Measurements from ENCODE around the gene DTNB.

The DTNB gene

DNA sequence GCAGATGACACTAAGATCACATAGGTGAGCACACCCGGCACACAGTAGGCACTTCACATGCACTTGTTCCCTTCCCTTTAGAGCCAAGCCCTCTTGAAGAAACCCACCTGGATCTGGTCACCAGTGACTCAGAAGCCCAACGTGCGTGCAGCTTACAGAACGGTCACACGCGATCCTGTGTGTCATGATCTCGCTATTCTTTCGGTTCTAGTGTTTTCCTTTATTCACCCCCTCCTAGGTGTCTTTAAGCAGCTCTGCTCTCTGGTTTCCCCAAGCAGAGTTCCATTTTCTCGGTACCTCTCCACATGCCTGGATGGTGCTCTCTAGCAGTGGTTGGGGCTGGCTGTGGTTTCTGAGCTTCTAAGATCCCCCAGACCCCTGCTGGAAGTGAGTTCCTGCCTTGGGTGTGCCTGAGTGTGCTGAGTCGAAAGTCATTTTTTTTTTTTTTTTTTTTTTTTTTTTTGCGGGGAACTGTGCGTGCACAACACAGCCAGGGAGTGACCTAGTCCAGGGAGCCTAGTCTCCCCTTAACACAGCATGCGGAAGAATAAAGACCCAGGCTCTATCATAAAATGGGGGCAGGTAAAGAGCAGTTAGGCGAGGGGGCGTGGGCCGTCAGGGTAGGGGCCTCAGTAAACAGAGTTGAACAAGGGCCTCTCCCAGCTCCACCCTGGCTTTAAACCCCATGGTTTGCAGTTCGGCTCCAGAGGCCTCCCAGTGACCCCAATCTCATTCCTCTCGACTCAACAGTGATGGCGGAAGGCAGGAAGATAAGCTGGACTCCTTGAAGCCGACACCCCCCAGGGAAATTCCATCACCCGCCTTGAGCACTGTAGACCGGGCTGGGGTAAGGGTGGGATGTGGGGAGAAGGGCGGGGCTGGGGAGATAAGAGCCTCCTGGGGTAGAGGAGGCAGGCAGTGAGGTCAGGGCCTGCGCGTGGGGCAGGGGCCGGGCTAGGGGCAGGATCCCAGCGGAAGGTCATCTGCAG, 301.8 kb downstream of the DTNB start:
- TF ChIP-seq, protein P1, sequence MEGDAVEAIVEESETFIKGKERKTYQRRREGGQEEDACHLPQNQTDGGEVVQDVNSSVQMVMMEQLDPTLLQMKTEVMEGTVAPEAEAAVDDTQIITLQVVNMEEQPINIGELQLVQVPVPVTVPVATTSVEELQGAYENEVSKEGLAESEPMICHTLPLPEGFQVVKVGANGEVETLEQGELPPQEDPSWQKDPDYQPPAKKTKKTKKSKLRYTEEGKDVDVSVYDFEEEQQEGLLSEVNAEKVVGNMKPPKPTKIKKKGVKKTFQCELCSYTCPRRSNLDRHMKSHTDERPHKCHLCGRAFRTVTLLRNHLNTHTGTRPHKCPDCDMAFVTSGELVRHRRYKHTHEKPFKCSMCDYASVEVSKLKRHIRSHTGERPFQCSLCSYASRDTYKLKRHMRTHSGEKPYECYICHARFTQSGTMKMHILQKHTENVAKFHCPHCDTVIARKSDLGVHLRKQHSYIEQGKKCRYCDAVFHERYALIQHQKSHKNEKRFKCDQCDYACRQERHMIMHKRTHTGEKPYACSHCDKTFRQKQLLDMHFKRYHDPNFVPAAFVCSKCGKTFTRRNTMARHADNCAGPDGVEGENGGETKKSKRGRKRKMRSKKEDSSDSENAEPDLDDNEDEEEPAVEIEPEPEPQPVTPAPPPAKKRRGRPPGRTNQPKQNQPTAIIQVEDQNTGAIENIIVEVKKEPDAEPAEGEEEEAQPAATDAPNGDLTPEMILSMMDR (IDR thresholded peaks at IDR 0.05; ENCODE audit: low read depth, low read length): no peak
- no peak for DNase-seq (ENCODE audit: low read depth in 2 of 2)
- no peak overlapping the region for H3K4me3 ChIP-seq (replicated peaks in 1 of 2; ENCODE audit: low read depth in 2 of 2, low read length in 2 of 2)

DNA sequence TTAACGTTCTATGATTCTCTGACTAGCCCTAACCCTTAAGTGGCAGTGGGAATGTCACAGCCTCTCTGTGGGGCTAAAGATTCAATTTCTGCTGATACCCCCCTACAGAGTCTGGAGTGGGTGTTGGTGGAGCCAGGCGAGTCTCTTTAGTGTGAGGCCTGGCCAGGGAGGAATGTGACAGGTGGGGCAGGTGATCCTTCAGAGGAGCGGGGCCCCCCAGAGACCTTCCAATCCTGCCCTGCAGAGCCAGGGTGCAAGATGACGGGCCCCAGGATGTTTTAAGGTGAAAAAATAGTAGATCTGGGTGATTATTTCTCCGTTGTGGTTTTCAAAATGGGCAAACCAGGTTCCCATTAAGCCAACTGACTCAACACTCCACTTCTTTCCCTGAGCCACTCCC, 303.5 kb downstream of the DTNB start:
- no peak overlapping the region for H3K4me3 ChIP-seq (replicated peaks in 1 of 2; ENCODE audit: low read depth in 2 of 2, low read length in 2 of 2)
- TF ChIP-seq, protein P1 (IDR thresholded peaks at IDR 0.05; ENCODE audit: low read depth, low read length): no peak
- no peak for DNase-seq (ENCODE audit: low read depth in 2 of 2)

DNA sequence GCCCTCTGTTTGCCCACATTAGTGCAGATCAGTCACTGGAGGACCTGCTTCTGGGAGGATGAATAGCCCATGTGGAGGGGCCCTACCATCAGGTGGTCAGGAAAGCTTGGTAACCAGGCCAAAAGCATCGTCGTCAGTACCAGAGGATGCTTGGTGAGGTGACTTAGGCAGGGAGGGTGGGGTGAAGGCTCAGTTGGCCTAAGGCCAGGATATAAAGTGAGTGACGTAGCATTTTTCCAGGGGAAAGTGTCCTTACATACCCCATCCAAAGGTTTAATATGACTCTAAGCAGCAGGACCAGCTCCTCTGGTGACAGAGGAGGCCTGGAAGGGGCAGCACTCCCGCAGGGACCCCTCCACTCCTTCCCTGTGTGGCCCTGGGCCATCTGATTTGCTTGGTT, 303.9 kb downstream of the DTNB start:
- H3K4me3 ChIP-seq (replicated peaks in 1 of 2; ENCODE audit: low read depth in 2 of 2, low read length in 2 of 2): no peak overlapping the region
- no peak for DNase-seq (ENCODE audit: low read depth in 2 of 2)

DNA sequence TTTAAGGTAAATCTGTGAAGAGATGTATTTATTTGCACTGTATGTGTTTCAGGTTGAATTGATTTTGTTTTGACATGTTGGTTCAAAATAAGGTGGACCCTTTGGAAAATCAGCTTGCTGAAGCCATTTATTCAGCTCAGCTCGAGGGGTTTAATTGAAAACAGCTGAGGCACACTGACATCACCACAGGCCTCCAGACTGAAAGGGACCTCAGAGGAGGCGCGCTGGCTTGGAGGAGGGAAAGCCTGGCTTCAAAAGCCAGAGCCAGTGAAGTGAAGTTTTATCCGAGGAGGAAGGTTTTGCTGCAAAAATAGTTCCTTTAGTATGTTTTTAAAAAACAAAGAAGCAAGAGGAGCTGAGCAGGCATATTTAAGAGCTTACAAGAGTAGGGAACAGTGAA, 304.7 kb downstream of the DTNB start:
- DNase-seq (ENCODE audit: low read depth in 2 of 2): no peak
- TF ChIP-seq, protein P1 (IDR thresholded peaks at IDR 0.05; ENCODE audit: low read depth, low read length): no peak
- no peak overlapping the region for H3K4me3 ChIP-seq (replicated peaks in 1 of 2; ENCODE audit: low read depth in 2 of 2, low read length in 2 of 2)

More for the DNA sequence above, 303.9 kb downstream of the DTNB start:
- TF ChIP-seq, protein P1 (IDR thresholded peaks at IDR 0.05; ENCODE audit: low read depth, low read length): no peak

DNA sequence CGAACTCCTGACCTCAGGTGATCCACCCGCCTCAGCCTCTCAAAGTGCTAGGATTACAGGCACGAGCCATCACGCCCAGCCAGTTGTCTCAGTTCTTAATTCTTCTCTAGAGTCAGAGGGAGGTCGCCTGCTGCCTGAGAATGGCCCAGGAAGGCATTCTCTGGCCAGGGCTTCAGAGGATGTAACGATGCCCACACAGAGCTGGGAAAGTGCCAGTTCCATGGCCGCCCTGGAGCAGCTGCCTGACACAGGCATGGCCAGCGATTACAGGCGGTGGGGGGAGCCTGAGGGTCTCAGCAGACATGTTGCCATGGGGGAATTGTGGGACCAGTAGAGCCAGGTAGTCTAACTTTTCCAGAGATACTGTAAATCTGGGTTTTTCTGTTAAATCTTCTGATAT, 306.1 kb downstream of the DTNB start:
- TF ChIP-seq, protein P1 (IDR thresholded peaks at IDR 0.05; ENCODE audit: low read depth, low read length): no peak
- no peak overlapping the region for H3K4me3 ChIP-seq (replicated peaks in 1 of 2; ENCODE audit: low read depth in 2 of 2, low read length in 2 of 2)
- no peak for DNase-seq (ENCODE audit: low read depth in 2 of 2)

DNA sequence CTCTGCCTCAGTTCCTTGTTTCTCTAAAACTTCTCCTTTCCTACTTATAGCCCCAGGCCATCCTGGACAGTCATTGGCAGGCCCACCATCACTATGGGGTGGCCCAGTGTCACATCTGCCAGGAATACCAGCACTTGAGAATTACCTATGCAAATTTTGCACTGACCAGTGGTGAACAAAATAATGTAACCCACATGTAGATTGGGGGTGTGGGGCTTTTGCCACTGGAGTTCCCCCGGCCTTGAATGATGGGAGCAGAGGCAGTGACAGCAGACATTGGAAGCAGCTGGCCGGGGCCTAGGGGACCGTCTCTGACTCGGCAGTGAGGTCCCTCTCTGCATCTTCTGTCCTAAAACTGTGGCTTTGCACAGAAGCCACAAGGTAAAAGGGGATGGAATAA, 306.7 kb downstream of the DTNB start:
- TF ChIP-seq, protein P1 (IDR thresholded peaks at IDR 0.05; ENCODE audit: low read depth, low read length): no peak
- H3K4me3 ChIP-seq (replicated peaks in 1 of 2; ENCODE audit: low read depth in 2 of 2, low read length in 2 of 2): no peak overlapping the region
- DNase-seq (ENCODE audit: low read depth in 2 of 2): no peak

All from cardiac fibroblast (primary cell).